Breast epithelium (tissue), 3 donors: Measurements from ENCODE around the gene COPS7B.

Experiments
- POLR2A ChIP-seq: fragments of 450-650 bp; IDR thresholded peaks from one replicate; pipeline ENCODE4 v1.6.1; 2016; ENCODE audit warnings: antibody characterized with exemption, mild to moderate bottlenecking, moderate library complexity
- TF ChIP-seq, protein P1 (sequence below), 3 donors: fragments of 450-650 bp; IDR thresholded peaks; one replicate each; pipeline ENCODE4 v1.5.1; 2016 to 2017; ENCODE audit warnings: antibody characterized with exemption in 3 of 3, mild to moderate bottlenecking in 3 of 3, moderate library complexity in 3 of 3

DNA sequence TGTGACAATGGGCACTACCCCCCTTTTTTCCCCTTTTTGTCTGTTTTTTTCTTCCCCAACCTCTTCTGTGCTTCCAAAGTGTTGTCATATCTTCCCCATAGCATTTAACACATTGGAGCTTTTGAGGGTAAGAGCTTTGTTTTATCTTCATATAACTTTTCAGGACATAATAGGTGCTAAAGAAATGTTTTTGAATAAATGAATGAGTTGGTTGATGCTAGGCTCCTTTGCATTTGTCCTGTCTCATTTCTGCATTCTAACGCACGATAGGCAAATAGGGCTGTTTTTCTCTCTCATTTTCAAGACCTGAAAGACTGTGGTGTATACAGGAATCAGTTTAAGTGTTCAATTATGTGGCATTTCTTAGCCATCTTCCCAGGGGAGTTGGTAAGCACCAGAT is 832 bp upstream of the COPS7B start:
- TF ChIP-seq, protein P1, sequence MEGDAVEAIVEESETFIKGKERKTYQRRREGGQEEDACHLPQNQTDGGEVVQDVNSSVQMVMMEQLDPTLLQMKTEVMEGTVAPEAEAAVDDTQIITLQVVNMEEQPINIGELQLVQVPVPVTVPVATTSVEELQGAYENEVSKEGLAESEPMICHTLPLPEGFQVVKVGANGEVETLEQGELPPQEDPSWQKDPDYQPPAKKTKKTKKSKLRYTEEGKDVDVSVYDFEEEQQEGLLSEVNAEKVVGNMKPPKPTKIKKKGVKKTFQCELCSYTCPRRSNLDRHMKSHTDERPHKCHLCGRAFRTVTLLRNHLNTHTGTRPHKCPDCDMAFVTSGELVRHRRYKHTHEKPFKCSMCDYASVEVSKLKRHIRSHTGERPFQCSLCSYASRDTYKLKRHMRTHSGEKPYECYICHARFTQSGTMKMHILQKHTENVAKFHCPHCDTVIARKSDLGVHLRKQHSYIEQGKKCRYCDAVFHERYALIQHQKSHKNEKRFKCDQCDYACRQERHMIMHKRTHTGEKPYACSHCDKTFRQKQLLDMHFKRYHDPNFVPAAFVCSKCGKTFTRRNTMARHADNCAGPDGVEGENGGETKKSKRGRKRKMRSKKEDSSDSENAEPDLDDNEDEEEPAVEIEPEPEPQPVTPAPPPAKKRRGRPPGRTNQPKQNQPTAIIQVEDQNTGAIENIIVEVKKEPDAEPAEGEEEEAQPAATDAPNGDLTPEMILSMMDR (IDR thresholded peaks at IDR 0.05) = no peak
- no peak for TF ChIP-seq POLR2A
